Transverse colon (tissue), 4 donors: ENCODE data around the gene BUD23. TPM values are rescaled to one million over a fixed set of nuclear protein-coding genes. Genes with fewer than 3 reads are reported as not detected.

Experiments
- DNase-seq: peaks from one replicate; pipeline ENCODE4 v3.0.0-alpha.2; 2019
- H3K27ac ChIP-seq, 4 donors: fragments of 200-600 bp; sonication (generic); 2 replicates each; pipeline ENCODE4 v1.5.1; 2016 to 2018; ENCODE audit warnings: inconsistent platforms in 4 of 4
- H3K27me3 ChIP-seq: fragments of 200-600 bp; sonication (generic); 2 replicates; pipeline ENCODE4 v1.5.1; 2017; ENCODE audit warnings: inconsistent platforms
- H3K36me3 ChIP-seq, 4 donors: fragments of 200-600 bp; sonication (generic); 2 replicates each; pipeline ENCODE4 v1.5.1; 2017 to 2019; ENCODE audit warnings: inconsistent platforms in 4 of 4
- H3K4me1 ChIP-seq, 4 donors: fragments of 200-600 bp; sonication (generic); 2 replicates each; pipeline ENCODE4 v1.5.1; 2017 to 2020; ENCODE audit warnings: inconsistent platforms in 4 of 4
- H3K4me3 ChIP-seq, 4 donors: fragments of 200-600 bp; sonication (generic); 1 replicate in 1 of 4; 2 replicates in 3 of 4; pipeline versions ENCODE4 v1.5.1 to v1.6.1; 2017 to 2019; ENCODE audit warnings: inconsistent platforms in 4 of 4
- H3K9me3 ChIP-seq, 2 donors: fragments of 200-600 bp; sonication (generic); 2 replicates each; pipeline ENCODE4 v1.5.1; 2017 to 2019; ENCODE audit warnings: inconsistent platforms in 2 of 2
- CTCF ChIP-seq, 5 experiments: fragments of 200-600 bp in 3 of 5; fragments of 450-650 bp in 2 of 5; sonication (generic) in 3 of 5; IDR thresholded peaks; 1 replicate in 2 of 5; 2 replicates in 3 of 5; pipeline ENCODE4 v1.5.1; 2016 to 2017; ENCODE audit warnings: antibody characterized with exemption in 5 of 5, inconsistent platforms in 3 of 5, mild to moderate bottlenecking in 2 of 5, moderate library complexity in 1 of 5
- EP300 ChIP-seq: sonication (generic); formaldehyde crosslinking; IDR thresholded peaks from one replicate; pipeline ENCODE4 v1.6.1; 2017; ENCODE audit warnings: antibody characterized with exemption, low read depth
- POLR2A ChIP-seq: fragments of 450-650 bp; IDR thresholded peaks from one replicate; pipeline ENCODE4 v1.6.1; 2016; ENCODE audit warnings: antibody characterized with exemption, mild to moderate bottlenecking, moderate library complexity
- POLR2AphosphoS5 ChIP-seq, 3 donors: sonication (generic); formaldehyde crosslinking; IDR thresholded peaks; one replicate each; pipeline ENCODE4 v1.6.1; 2016; ENCODE audit warnings: antibody characterized with exemption in 3 of 3
- WGBS, 2 donors: methylation state at CpG; one replicate each; pipeline ENCODE4 v1.1.5; 2018; ENCODE audit warnings: low coverage in 1 of 2; 5-methylcytosine and 5-hydroxymethylcytosine counted together
- in situ Hi-C, 4 donors: fragments of 200-750 bp; cut with MboI; loops; one replicate each; pipeline versions ENCODE4 v1.15.0 to v1.15.1; 2017; ENCODE audit warnings: low sequenced_read_pairs in 3 of 4, low pct_ligation_motif_present in 1 of 4, low pct_unique_long_range_greater_than_20kb in 1 of 4
- intact Hi-C: fragments of 100-400 bp; cut with DNase I; formaldehyde crosslinking; loops from one replicate; pipeline ENCODE4 v1.15.1; 2023; ENCODE audit warnings: low total_unique reads
- total RNA-seq, 4 donors: library from RNA; depleted of rRNA; stranded (reverse); fragments of >200 nt; gene quantifications; one replicate each; pipeline ENCODE4 v1.1.0, GENCODE V29; 2016

BUD23 gene
- total RNA-seq, 4 donors from 2014 or later, result 12.0 to 55.9 (median 30.3) TPM

- Histone ChIP-seq H3K9me3 (no peaks in the 10 kb centered on the region), H3K27ac (no peak overlapping the region), H3K4me3 (peak overlapping the region in 2 of 4 donors; percentile 39 to 59), H3K27me3 (peaks cover 34% of the 10 kb centered on the region), H3K36me3 (no peaks in the 10 kb centered on the region), H3K4me1 (peaks cover 4 to 15% (median 8%) of the 10 kb centered on the region in 4 donors)
- WGBS, 2 donors, result 48% methylated on average over 11 of the region's 16 CpGs; no CpG with 5 or more reads in 1 of the 2 donors
- in situ Hi-C loops, result loop anchor here in 2 of 4 donors (25.0 kb wide), 1 partner anchor 215 kb away; the partner anchor contains the start of gene TMEM270 (in 2 of the 2)
- no peak for TF ChIP-seq CTCF (IDR thresholded peaks at IDR 0.05)
- TF ChIP-seq EP300, result no peak
- DNase-seq, result no peak
- intact Hi-C loops, result no loop called here
These were observed 36.3 kb upstream of the BUD23 start for GRCh38 chr7:73646785-73647724.

GRCh38 chr7:73647725-73648592 lies 35.4 kb upstream of the BUD23 start:
- in situ Hi-C loops (loop anchor here in 2 of 4 donors (25.0 kb wide), 1 partner anchor 214 kb away; the partner anchor contains the start of gene TMEM270 (in 2 of the 2)), intact Hi-C loops (no loop called here)
- TF ChIP-seq POLR2AphosphoS5 (IDR thresholded peaks at IDR 0.05), result peak in 1 of 3 donors; percentile 43
- peak in 2 of 5 experiments; percentile 19 to 20 for TF ChIP-seq CTCF (IDR thresholded peaks at IDR 0.05)
- TF ChIP-seq POLR2A, result peak; percentile 18
- no peak for TF ChIP-seq EP300
- peaks cover 40% of the 10 kb centered on the region for H3K27me3 ChIP-seq
- peak overlapping the region in 2 of 4 donors; percentile 45 to 46 for H3K27ac ChIP-seq
- 3 to 22% methylated on average over 2 to 31 of the region's 62 CpGs for WGBS, 2 donors
- H3K36me3 ChIP-seq, result no peaks in the 10 kb centered on the region
- H3K4me1 ChIP-seq, result peaks cover 4 to 15% (median 10%) of the 10 kb centered on the region in 4 donors
- peak; percentile 83 for DNase-seq
- no peaks in the 10 kb centered on the region for H3K9me3 ChIP-seq
- peak overlapping the region; percentile 6 to 59 (median 27) for H3K4me3 ChIP-seq

GRCh38 chr7:73648593-73649332 lies 34.6 kb upstream of the BUD23 start:
- H3K4me1 ChIP-seq, result peaks cover 4 to 15% (median 10%) of the 10 kb centered on the region in 4 donors
- no peaks in the 10 kb centered on the region for H3K9me3 ChIP-seq
- intact Hi-C loops, result no loop called here
- TF ChIP-seq CTCF (IDR thresholded peaks at IDR 0.05), result no peak
- no peak for TF ChIP-seq EP300
- no peak overlapping the region for H3K4me3 ChIP-seq
- H3K27ac ChIP-seq, result no peak overlapping the region
- no peak for DNase-seq
- 50 to 86% methylated on average over 1 of the region's 1 CpG for WGBS, 2 donors
- H3K36me3 ChIP-seq, result no peaks in the 10 kb centered on the region
- peaks cover 40% of the 10 kb centered on the region for H3K27me3 ChIP-seq
- in situ Hi-C loops, result loop anchor here in 2 of 4 donors (25.0 kb wide), 1 partner anchor 214 kb away; the partner anchor contains the start of gene TMEM270 (in 2 of the 2)
